Cardiac muscle cell (in vitro differentiated cells and primary cell): ENCODE measurements around the gene PSG5. TPM values are rescaled to one million over a fixed set of nuclear protein-coding genes. Genes with fewer than 3 reads are reported as not detected.
"Not testable (repeated sequence)": the region's sequence is repeated elsewhere in the genome, so short reads cannot be mapped to it uniquely, and the experiment has no call there.

Source experiments
- DNase-seq, 2 donors: peaks; one replicate each; pipeline versions ENCODE4 v3.0.0 to v3.0.0-alpha.2; 2010 to 2017; ENCODE audit warnings: low read depth in 1 of 2, low spot score in 1 of 2
- H3K27ac ChIP-seq: fragments of 200-600 bp; sonication (generic); 2 replicates; pipeline ENCODE4 v1.5.1; 2016
- H3K27me3 ChIP-seq: fragments of 200-600 bp; sonication (generic); 2 replicates; pipeline ENCODE4 v1.6.0; 2016; ENCODE audit warnings: control low read depth
- H3K36me3 ChIP-seq: fragments of 200-600 bp; sonication (generic); 2 replicates; pipeline ENCODE4 v1.5.1; 2016; ENCODE audit warnings: control low read depth
- H3K4me1 ChIP-seq: fragments of 200-600 bp; sonication (generic); 2 replicates; pipeline ENCODE4 v1.8.1; 2017; ENCODE audit warnings: low read depth, mild to moderate bottlenecking, mixed run types
- H3K4me3 ChIP-seq: fragments of 200-600 bp; sonication (generic); 2 replicates; pipeline ENCODE4 v1.5.1; 2016; ENCODE audit warnings: mild to moderate bottlenecking
- H3K9me3 ChIP-seq: fragments of 200-600 bp; sonication (generic); 2 replicates; pipeline ENCODE4 v1.5.1; 2017; ENCODE audit warnings: low read depth, mild to moderate bottlenecking, control low read depth
- CTCF ChIP-seq: IDR thresholded peaks from 2 replicates; pipeline ENCODE4 v1.5.1; 2012; ENCODE audit warnings: low read depth, mild to moderate bottlenecking, low read length
- polyA plus RNA-seq: library from polyadenylated mRNA; unstranded; fragments of >200 nt; fragmentation: Nextera tagmentation; extraction: Ambion mirVana; gene quantifications from 2 replicates; pipeline ENCODE4 v1.2.1, GENCODE V29; 2016
- total RNA-seq: library from RNA; depleted of rRNA; stranded (reverse); fragments of >200 nt; gene quantifications from 2 replicates; pipeline ENCODE4 v1.2.3, GENCODE V29; 2016

PSG5 gene
- total and polyA plus RNA-seq, 2 experiments from 2014 or later: not detected

- H3K27me3 ChIP-seq, H3K27ac ChIP-seq, DNase-seq, H3K4me1 ChIP-seq, H3K4me3 ChIP-seq, H3K9me3 ChIP-seq, H3K36me3 ChIP-seq: not testable (repeated sequence)
- TF ChIP-seq CTCF: peak; percentile 28
These were observed 1.8 kb upstream of the PSG5 start for GRCh38 chr19:43188092-43188491.

- H3K27ac ChIP-seq, H3K36me3 ChIP-seq, H3K4me3 ChIP-seq, H3K4me1 ChIP-seq, H3K27me3 ChIP-seq, H3K9me3 ChIP-seq: not testable (repeated sequence)
- DNase-seq: peak in 1 of 2 donors; percentile 30
These were observed 4.2 kb downstream of the PSG5 start for GRCh38 chr19:43181869-43182771.

- TF ChIP-seq CTCF: peak; percentile 29
- not testable (repeated sequence) for H3K9me3 ChIP-seq, DNase-seq, H3K27me3 ChIP-seq, H3K27ac ChIP-seq, H3K36me3 ChIP-seq, H3K4me1 ChIP-seq, H3K4me3 ChIP-seq
These were observed 6.7 kb downstream of the PSG5 start for GRCh38 chr19:43179569-43180147.

- H3K36me3 ChIP-seq, H3K27ac ChIP-seq, H3K4me3 ChIP-seq, H3K27me3 ChIP-seq, H3K9me3 ChIP-seq, DNase-seq, H3K4me1 ChIP-seq: not testable (repeated sequence)
These were observed 7.8 kb downstream of the PSG5 start for GRCh38 chr19:43178577-43178976.

GRCh38 chr19:43165906-43166305, 20.4 kb downstream of the PSG5 start:
- H3K36me3 ChIP-seq, H3K9me3 ChIP-seq, H3K27me3 ChIP-seq, H3K4me1 ChIP-seq, H3K27ac ChIP-seq, H3K4me3 ChIP-seq, DNase-seq: not testable (repeated sequence)

- DNase-seq, H3K36me3 ChIP-seq, H3K4me1 ChIP-seq, H3K27me3 ChIP-seq, H3K4me3 ChIP-seq, H3K9me3 ChIP-seq, H3K27ac ChIP-seq: not testable (repeated sequence)
These were observed 23.2 kb downstream of the PSG5 start for GRCh38 chr19:43163135-43163534.

GRCh38 chr19:43162261-43162660, 24.1 kb downstream of the PSG5 start:
- not testable (repeated sequence) for H3K9me3 ChIP-seq, H3K4me3 ChIP-seq, H3K4me1 ChIP-seq, DNase-seq, H3K36me3 ChIP-seq, H3K27ac ChIP-seq, H3K27me3 ChIP-seq

- Histone ChIP-seq H3K27me3 (no peaks in the 10 kb centered on the region), H3K27ac (no peak overlapping the region), H3K9me3 (no peaks in the 10 kb centered on the region), H3K4me3 (no peak overlapping the region), H3K4me1 (no peaks in the 10 kb centered on the region), H3K36me3 (no peaks in the 10 kb centered on the region)
- no peak for TF ChIP-seq CTCF
- no peak for DNase-seq
These were observed 34.1 kb downstream of the PSG5 start for GRCh38 chr19:43152214-43152613.

- not testable (repeated sequence) for H3K36me3 ChIP-seq, H3K9me3 ChIP-seq, H3K4me1 ChIP-seq
These were observed 36.5 kb downstream of the PSG5 start for GRCh38 chr19:43149788-43150187.

More at GRCh38 chr19:43149788-43150187, 36.5 kb downstream of the PSG5 start:
- H3K27me3 ChIP-seq, DNase-seq, H3K4me3 ChIP-seq, H3K27ac ChIP-seq: not testable (repeated sequence)
